Measurements from ENCODE around the gene PLG. TPM values are rescaled to one million over a fixed set of nuclear protein-coding genes. Genes with fewer than 3 reads are reported as not detected.

The PLG gene
- total and polyA plus RNA-seq, 2 of the 4 experiments (the other 2 are of a cell fraction), result not detected

GRCh38 chr6:160662429-160662828 lies 39.6 kb upstream of the PLG start:
- ATAC-seq (ENCODE audit: low read depth), result no peak
- POLR2A ChIA-PET (ENCODE audit: unreplicated experiment), result no interaction called here
- Histone ChIP-seq H2BK5ac (ENCODE audit: low read depth, low read length, poor library complexity, severe bottlenecking) (no peak overlapping the region), H3K23ac (ENCODE audit: low read depth, low read length) (no peak overlapping the region), H3K9me3 (ENCODE audit: control insufficient read depth, insufficient read depth, low read length) (peaks cover 28% of the 10 kb centered on the region), H3K79me1 (ENCODE audit: low read depth in 1 of 2, low read length in 2 of 2) (no peaks in the 10 kb centered on the region), H4K91ac (ENCODE audit: insufficient read depth, low read depth, low read length) (no peak overlapping the region), H3K27ac (ENCODE audit: insufficient read depth, low read length) (no peak overlapping the region), H2BK15ac (ENCODE audit: low read depth, low read length) (no peak overlapping the region), H3K36me3 (ENCODE audit: control insufficient read depth, insufficient read depth, low read length) (no peaks in the 10 kb centered on the region), H3K4me1 (ENCODE audit: control insufficient read depth, insufficient read depth, low read length) (no peaks in the 10 kb centered on the region), H2BK120ac (ENCODE audit: low read depth, low read length) (no peak overlapping the region), H3K4me3 (ENCODE audit: insufficient read depth, low read depth, low read length) (no peak overlapping the region), H2AK5ac (ENCODE audit: low read depth, low read length) (no peak overlapping the region), H3K27me3 (ENCODE audit: control insufficient read depth, insufficient read depth, low read length) (no peaks in the 10 kb centered on the region), H3K9ac (ENCODE audit: low read depth, low read length) (no peak overlapping the region), H3K4me2 (ENCODE audit: low read depth, low read length) (no peak overlapping the region), H4K5ac (ENCODE audit: low read depth, low read length) (no peak overlapping the region), H3K4ac (ENCODE audit: low read depth, low read length) (no peak overlapping the region), H2AK9ac (replicated peaks; ENCODE audit: low read depth, low read length, poor library complexity) (no peak overlapping the region), H3K9me1 (ENCODE audit: insufficient read depth, low read length) (no peaks in the 10 kb centered on the region), H3K56ac (ENCODE audit: extremely low read depth, insufficient read depth, low read length) (no peak overlapping the region), H3K14ac (replicated peaks; ENCODE audit: low read depth, low read length) (no peak overlapping the region), H2AFZ (replicated peaks; ENCODE audit: low read length, poor library complexity) (no peak overlapping the region), H3K18ac (ENCODE audit: low read depth, low read length) (no peak overlapping the region), H4K20me1 (ENCODE audit: insufficient read depth, low read length) (no peaks in the 10 kb centered on the region), H4K8ac (ENCODE audit: low read depth in 2 of 2, low read length in 2 of 2) (no peak overlapping the region), H2BK20ac (ENCODE audit: low read depth, low read length) (no peak overlapping the region)
- no TSS peak for BruUV-seq (replicated peaks)
- in situ Hi-C loops (cut with MboI; ENCODE audit: low sequenced_read_pairs), result no loop called here
- TF ChIP-seq POLR2A (IDR thresholded peaks at IDR 0.05; ENCODE audit: low read depth, low read length) (no peak), CEBPB (IDR thresholded peaks at IDR 0.05; ENCODE audit: low read depth, low read length) (no peak), SMC3 (IDR thresholded peaks at IDR 0.05; ENCODE audit: low read depth, low read length) (no peak), RFX5 (IDR thresholded peaks at IDR 0.05; ENCODE audit: low read depth, low read length) (no peak), RCOR1 (IDR thresholded peaks at IDR 0.05; ENCODE audit: insufficient replicate concordance, low read length) (no peak), FOS (IDR thresholded peaks at IDR 0.05; ENCODE audit: low read depth, low read length) (no peak), NFE2L2 (IDR thresholded peaks at IDR 0.05; ENCODE audit: low read depth, low read length) (no peak), MAZ (IDR thresholded peaks at IDR 0.05; ENCODE audit: borderline replicate concordance, low read depth, low read length) (no peak), MXI1 (IDR thresholded peaks at IDR 0.05; ENCODE audit: borderline replicate concordance, low read depth, low read length) (no peak), RAD21 (IDR thresholded peaks at IDR 0.05; ENCODE audit: low read length) (no peak), USF2 (IDR thresholded peaks at IDR 0.05; ENCODE audit: low read depth, low read length) (no peak), BHLHE40 (IDR thresholded peaks at IDR 0.05; ENCODE audit: low read depth, low read length) (no peak)
- TF ChIP-seq, protein P1, sequence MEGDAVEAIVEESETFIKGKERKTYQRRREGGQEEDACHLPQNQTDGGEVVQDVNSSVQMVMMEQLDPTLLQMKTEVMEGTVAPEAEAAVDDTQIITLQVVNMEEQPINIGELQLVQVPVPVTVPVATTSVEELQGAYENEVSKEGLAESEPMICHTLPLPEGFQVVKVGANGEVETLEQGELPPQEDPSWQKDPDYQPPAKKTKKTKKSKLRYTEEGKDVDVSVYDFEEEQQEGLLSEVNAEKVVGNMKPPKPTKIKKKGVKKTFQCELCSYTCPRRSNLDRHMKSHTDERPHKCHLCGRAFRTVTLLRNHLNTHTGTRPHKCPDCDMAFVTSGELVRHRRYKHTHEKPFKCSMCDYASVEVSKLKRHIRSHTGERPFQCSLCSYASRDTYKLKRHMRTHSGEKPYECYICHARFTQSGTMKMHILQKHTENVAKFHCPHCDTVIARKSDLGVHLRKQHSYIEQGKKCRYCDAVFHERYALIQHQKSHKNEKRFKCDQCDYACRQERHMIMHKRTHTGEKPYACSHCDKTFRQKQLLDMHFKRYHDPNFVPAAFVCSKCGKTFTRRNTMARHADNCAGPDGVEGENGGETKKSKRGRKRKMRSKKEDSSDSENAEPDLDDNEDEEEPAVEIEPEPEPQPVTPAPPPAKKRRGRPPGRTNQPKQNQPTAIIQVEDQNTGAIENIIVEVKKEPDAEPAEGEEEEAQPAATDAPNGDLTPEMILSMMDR (conservative IDR thresholded peaks at IDR 0.05; ENCODE audit: low read depth, low read length), result no peak
- TF ChIP-seq, protein P2, sequence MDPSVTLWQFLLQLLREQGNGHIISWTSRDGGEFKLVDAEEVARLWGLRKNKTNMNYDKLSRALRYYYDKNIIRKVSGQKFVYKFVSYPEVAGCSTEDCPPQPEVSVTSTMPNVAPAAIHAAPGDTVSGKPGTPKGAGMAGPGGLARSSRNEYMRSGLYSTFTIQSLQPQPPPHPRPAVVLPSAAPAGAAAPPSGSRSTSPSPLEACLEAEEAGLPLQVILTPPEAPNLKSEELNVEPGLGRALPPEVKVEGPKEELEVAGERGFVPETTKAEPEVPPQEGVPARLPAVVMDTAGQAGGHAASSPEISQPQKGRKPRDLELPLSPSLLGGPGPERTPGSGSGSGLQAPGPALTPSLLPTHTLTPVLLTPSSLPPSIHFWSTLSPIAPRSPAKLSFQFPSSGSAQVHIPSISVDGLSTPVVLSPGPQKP (IDR thresholded peaks at IDR 0.05; ENCODE audit: borderline replicate concordance, low read depth, low read length), result no peak
- intact Hi-C loops (cut with micrococcal nuclease), result no loop called here
- CTCF ChIA-PET, result no interaction called here
- DNase-seq, result no peak
- dilution Hi-C loops (cut with HindIII; ENCODE audit: low sequenced_read_pairs, unreplicated experiment), result no loop called here
- no CpG with 5 or more reads among the region's 3 CpGs for WGBS, 2 experiments (ENCODE audit: extremely low coverage in 2 of 2, insufficient read length in 1 of 2)

Data from IMR-90 (cell line).